Body of pancreas (tissue), 4 donors: ENCODE results near the gene RPL22. TPM values are rescaled to one million over a fixed set of nuclear protein-coding genes. Genes with fewer than 3 reads are reported as not detected.

ENCODE experiments used
- ATAC-seq: fragments of 150-250 bp; one replicate; pipeline ENCODE4 v1.9.1; 2016
- DNase-seq, 4 donors: peaks; one replicate each; pipeline ENCODE4 v3.0.0-alpha.2; 2019
- H3K27ac ChIP-seq, 4 donors: fragments of 200-600 bp; sonication (generic); 1 replicate in 3 of 4; 2 replicates in 1 of 4; pipeline versions ENCODE4 v1.5.1 to v1.6.1; 2016 to 2019; ENCODE audit warnings: mild to moderate bottlenecking in 1 of 4, mixed read lengths in 1 of 4, moderate library complexity in 1 of 4
- H3K27me3 ChIP-seq, 2 donors: fragments of 200-600 bp; sonication (generic); one replicate each; pipeline ENCODE4 v1.6.0; 2016; ENCODE audit warnings: mild to moderate bottlenecking in 1 of 2
- H3K36me3 ChIP-seq, 2 donors: fragments of 200-600 bp; sonication (generic); replicated peaks in 1 of 2; 2 replicates each; pipeline ENCODE4 v1.5.1; 2016; ENCODE audit warnings: low read depth in 2 of 2; ENCODE audit not compliant: insufficient read depth in 1 of 2
- H3K4me1 ChIP-seq: fragments of 200-600 bp; sonication (generic); one replicate; pipeline ENCODE4 v1.6.0; 2016
- H3K4me3 ChIP-seq, 2 donors: fragments of 200-600 bp; sonication (generic); 1 replicate in 1 of 2; 2 replicates in 1 of 2; pipeline ENCODE4 v1.5.1; 2016 to 2019
- H3K9me3 ChIP-seq, 3 donors: fragments of 200-600 bp; sonication (generic); 1 replicate in 2 of 3; 2 replicates in 1 of 3; pipeline ENCODE4 v1.5.1; 2016
- CTCF ChIP-seq, 7 experiments: fragments of 450-650 bp in 4 of 7; fragments of 200-600 bp in 3 of 7; sonication (generic) in 3 of 7; IDR thresholded peaks; one replicate each; pipeline ENCODE4 v1.5.1; 2016 to 2019; ENCODE audit warnings: antibody characterized with exemption in 7 of 7
- POLR2A ChIP-seq, 3 donors: fragments of 450-650 bp; IDR thresholded peaks; one replicate each; pipeline ENCODE4 v1.6.1; 2016; ENCODE audit warnings: antibody characterized with exemption in 3 of 3, mild to moderate bottlenecking in 2 of 3
- WGBS, 2 donors: methylation state at CpG; one replicate each; pipeline ENCODE4 v1.1.5; 2017; 5-methylcytosine and 5-hydroxymethylcytosine counted together
- intact Hi-C: fragments of 100-400 bp; cut with DNase I; formaldehyde crosslinking; loops from one replicate; pipeline ENCODE4 v1.15.1; 2023
- total RNA-seq, 2 donors: library from RNA; depleted of rRNA; stranded (reverse); fragments of >200 nt; gene quantifications; one replicate each; pipeline ENCODE4 v1.1.0, GENCODE V29; 2016

Gene RPL22
- total RNA-seq, 2 donors from 2014 or later: 112 to 148 TPM

GRCh38 chr1:6245869-6246496, 46.6 kb upstream of the RPL22 start:
- TF ChIP-seq CTCF (IDR thresholded peaks at IDR 0.05): no peak
- TF ChIP-seq POLR2A (IDR thresholded peaks at IDR 0.05): no peak
- H3K36me3 ChIP-seq: no peaks in the 10 kb centered on the region
- DNase-seq (peak in 1 of 4 donors; percentile 42), ATAC-seq (no peak)
- H3K9me3 ChIP-seq: no peaks in the 10 kb centered on the region
- no peak overlapping the region for H3K4me3 ChIP-seq
- no peak overlapping the region for H3K27ac ChIP-seq
- peaks cover 35% of the 10 kb centered on the region for H3K4me1 ChIP-seq
- 6% methylated on average over 27 of the region's 49 CpGs; no CpG with 5 or more reads in 1 of the 2 donors for WGBS, 2 donors
- peaks cover 4 to 45% of the 10 kb centered on the region in 2 donors for H3K27me3 ChIP-seq
- intact Hi-C loops: loop anchor here (5.0 to 10.0 kb wide), 2 partner anchors 156 to 191 kb away; no protein-coding TSS in a partner anchor

- H3K4me1 ChIP-seq: peaks cover 35% of the 10 kb centered on the region
- TF ChIP-seq CTCF (IDR thresholded peaks at IDR 0.05) (peak; percentile 75 to 97 (median 88)), POLR2A (IDR thresholded peaks at IDR 0.05) (peak in 1 of 3 donors; percentile 7)
- H3K36me3 ChIP-seq: no peaks in the 10 kb centered on the region
- no peaks in the 10 kb centered on the region for H3K9me3 ChIP-seq
- DNase-seq: peak; percentile 83 to 87 (median 83)
- peak; percentile 86 for ATAC-seq
- no peak overlapping the region for H3K27ac ChIP-seq
- WGBS, 2 donors: 1 to 6% methylated on average over 7 to 54 of the region's 79 CpGs
- no peak overlapping the region for H3K4me3 ChIP-seq
- peaks cover 4 to 49% of the 10 kb centered on the region in 2 donors for H3K27me3 ChIP-seq
- intact Hi-C loops: loop anchor here (5.0 to 10.0 kb wide), 2 partner anchors 157 to 190 kb away; no protein-coding TSS in a partner anchor
Measured at GRCh38 chr1:6245086-6245868, 45.9 kb upstream of the RPL22 start.

GRCh38 chr1:6244401-6245049, 45.1 kb upstream of the RPL22 start:
- Histone ChIP-seq H3K4me1 (peaks cover 35% of the 10 kb centered on the region), H3K9me3 (no peaks in the 10 kb centered on the region), H3K4me3 (no peak overlapping the region), H3K36me3 (no peaks in the 10 kb centered on the region), H3K27ac (no peak overlapping the region), H3K27me3 (peaks cover 4 to 49% of the 10 kb centered on the region in 2 donors)
- TF ChIP-seq CTCF (IDR thresholded peaks at IDR 0.05) (no peak), POLR2A (IDR thresholded peaks at IDR 0.05) (no peak)
- ATAC-seq: no peak
- DNase-seq: no peak
- intact Hi-C loops: loop anchor here (5.0 to 10.0 kb wide), 2 partner anchors 158 to 190 kb away; no protein-coding TSS in a partner anchor
- WGBS, 2 donors: 2 to 6% methylated on average over 19 to 24 of the region's 24 CpGs

- Histone ChIP-seq H3K27me3 (peaks cover 4 to 49% of the 10 kb centered on the region in 2 donors), H3K9me3 (no peaks in the 10 kb centered on the region), H3K4me1 (peaks cover 31% of the 10 kb centered on the region), H3K4me3 (no peak within 1 kb of the TSS), H3K36me3 (no peaks in the 10 kb centered on the region), H3K27ac (no peak within 1 kb of the TSS)
- DNase-seq: no peak
- ATAC-seq: no peak
- WGBS, 2 donors: 6 to 9% methylated on average over 6 to 15 of the region's 16 CpGs
- intact Hi-C loops: loop anchor here (10.0 kb wide), 1 partner anchor 189 kb away; no protein-coding TSS in a partner anchor
- TF ChIP-seq POLR2A (IDR thresholded peaks at IDR 0.05) (no peak), CTCF (IDR thresholded peaks at IDR 0.05) (no peak)
Measured at GRCh38 chr1:6243993-6244392, 44.6 kb upstream of the RPL22 start, which contains the start of gene HES3. Gene HES3, plus strand, starts transcription at chr1:6244179. Its CDS starts 187 bp downstream, at chr1:6244366.
